GM21360 (cell line): ENCODE measurements around the gene PLD1.
"Not testable (repeated sequence)": the region's sequence is repeated elsewhere in the genome, so short reads cannot be mapped to it uniquely, and the experiment has no call there.

Source experiments
- ATAC-seq: cut with Tn5 transposase; IDR thresholded peaks from one replicate; pipeline ENCODE4 v1.9.1; 2021; ENCODE audit warnings: mild to moderate bottlenecking, moderate library complexity; ENCODE audit not compliant: unreplicated experiment

The PLD1 gene

DNA sequence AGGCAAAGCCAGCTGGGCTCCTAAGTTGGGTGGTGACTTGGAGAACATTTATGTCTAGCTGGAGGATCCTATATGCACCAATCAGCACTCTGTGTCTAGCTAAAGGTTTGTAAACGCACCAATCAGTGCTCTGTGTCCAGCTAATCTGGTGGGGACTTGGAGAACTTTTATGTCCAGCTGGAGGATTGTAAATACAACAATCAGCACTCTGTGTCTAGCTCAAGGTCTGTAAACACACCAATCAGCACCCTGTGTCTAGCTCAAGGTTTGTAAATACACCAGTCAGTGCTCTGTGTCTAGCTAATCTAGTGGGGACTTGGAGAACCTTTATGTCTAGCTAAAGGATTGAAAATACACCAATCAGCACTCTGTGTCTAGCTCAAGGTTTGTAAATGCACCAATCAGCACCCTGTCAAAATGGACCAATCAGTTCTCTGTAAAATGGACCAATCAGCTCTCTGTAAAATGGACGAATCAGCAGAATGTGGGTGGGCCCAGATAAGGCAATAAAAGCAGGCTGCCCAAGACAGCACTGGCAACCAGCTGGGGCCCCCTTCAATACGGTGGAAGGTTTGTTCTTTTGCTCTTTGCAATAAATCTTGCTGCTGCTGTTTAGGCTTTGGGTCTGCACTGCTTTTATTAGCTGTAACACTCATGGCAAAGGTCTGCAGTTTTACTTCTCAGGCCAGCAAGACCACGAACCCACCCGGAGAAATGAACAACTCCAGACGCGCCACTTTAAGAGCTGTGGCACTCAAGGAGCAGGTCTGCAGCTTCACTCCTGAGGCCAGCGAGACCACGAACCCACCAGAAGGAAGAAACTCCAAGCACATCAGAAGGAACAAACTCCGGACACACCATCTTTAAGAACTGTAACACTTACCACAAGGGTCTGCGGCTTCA is 63.7 kb downstream of the PLD1 start:
- ATAC-seq, result not testable (repeated sequence)

DNA sequence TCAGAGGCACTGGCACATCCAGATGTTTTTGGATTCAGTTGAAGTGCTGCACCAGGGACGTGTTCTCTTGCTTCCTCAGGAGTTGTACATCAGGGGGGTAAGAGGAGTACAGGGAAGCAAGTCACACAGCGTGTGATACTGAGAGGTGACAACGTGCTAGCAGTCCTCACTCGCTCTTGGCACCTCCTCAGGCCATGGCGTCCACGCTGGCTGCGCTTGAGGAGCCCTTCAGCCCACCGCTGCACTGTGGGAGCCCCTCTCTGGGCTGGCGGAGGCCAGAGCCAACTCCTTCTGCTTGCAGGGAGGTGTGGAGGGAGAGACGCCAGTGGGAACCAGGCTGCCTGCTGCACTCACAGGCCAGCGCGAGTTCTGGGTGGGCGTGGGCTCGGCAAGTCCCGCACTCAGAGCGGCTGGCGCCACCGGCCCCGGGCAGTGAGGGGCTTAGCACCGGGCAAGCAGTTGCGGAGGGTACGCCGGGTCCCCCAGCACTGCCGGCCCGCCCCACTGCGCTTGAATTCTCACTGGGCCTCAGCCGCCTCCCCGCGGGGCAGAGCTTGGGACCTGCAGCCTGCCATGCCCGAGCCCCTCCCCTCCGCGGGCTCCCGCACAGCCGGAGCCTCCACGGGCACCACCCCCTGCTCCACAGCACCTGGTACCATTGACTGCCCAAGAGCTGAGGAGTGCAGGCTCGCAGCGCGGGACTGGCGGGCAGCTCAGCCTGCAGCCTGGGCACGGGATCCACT is 64.5 kb downstream of the PLD1 start:
- ATAC-seq, result no peak

DNA sequence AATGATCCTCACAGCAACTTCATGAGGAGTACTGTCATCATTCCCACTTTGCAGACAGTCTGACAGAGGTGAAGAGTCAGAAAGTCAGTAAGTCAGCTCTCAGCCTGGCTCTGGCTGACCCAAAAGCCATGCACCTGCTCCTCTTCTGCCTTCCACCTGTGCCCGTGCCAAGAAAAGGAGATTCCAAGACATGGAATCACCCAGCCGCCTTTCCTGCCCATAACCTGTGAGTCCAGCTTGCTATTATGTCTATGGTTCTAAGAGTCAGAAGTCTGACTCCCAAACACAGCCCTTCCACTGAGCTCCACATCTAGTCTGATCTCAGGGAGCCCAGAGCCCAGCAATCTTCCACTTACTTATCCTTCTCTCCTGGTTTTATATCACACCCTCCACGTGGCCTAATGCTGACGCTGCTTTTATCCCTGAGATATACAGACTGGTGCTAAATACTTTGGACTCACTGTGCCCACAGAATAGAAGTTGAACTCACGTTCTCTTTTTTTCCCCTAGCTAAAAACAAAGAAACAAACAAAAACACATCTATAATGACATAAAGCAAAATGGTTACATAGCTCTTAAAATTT is 66.0 kb downstream of the PLD1 start:
- no peak for ATAC-seq

DNA sequence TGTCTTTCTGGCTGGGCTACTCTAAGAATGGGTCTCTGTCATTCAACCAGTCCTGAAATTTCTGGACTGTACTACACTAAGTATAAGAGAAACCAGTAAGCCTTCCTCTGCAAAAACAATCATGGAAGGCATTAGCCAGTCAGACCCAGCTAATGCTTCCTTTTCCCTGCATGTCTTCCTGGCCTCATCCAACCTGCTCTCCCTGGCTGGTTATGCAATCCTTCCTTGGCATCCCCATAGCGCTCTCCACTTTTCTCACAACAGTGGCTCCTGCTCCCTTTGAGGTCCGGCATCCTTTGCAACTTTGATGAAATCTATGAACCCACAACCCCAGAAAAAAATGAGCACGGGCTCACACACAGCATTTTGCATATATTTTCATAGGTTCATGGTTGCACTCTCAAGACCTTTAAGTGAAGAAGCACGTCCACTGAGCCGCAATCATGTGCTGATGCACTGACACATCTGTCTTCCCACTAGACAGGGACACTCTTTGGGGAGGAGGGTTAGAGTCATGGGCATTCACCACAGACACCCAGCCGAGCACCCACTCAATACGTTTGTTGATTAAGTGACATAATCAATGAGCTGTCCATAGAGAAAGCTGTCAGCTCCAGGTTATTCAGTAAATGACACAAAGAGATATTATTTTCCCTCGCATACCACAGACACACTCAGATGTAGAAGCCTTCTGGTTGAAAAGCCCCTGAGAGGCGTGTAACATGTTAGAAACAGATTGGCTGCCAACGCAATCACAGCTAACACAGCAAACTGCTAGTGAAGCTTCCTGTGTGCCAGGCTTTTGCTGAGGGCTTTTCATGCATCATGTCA is 66.7 kb downstream of the PLD1 start:
- no peak for ATAC-seq

DNA sequence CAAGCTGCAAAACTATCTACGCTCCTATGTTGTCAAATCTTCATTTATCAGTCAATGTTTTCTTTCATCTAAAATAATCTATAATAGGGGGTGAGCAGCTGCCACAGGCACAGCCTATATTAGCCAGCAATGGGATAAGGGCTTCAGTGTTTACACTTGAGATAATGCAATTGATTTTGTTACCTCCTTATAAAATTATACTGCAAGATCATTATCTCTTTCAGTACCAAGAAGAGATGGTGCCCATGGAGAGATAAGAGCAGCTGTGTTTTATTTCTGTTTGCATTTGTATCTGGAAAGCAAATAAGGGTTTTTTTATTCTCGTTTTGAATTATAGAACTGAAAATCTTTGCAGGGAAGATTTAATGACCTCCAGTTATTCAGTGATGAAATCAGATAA is 68.9 kb downstream of the PLD1 start:
- no peak for ATAC-seq

DNA sequence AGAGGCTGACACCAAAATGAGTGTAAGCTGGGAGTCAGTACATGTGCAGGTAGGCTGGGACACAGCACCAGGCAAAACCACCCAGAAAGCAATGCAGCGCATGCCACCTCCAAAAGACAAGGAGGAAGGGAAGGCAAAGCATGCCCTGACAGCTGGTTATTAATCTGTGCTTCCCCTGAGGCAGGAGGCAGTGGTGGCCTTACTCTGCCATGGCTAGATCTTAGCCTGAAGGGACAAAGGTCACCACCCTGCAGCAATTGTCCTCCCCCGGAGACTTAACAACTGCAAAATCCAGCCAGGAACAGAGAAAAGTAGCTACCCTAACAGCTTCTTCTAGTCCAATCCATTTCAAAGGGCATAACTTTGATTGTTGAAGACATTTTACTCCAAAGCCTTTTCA is 73.7 kb downstream of the PLD1 start:
- ATAC-seq, result no peak

DNA sequence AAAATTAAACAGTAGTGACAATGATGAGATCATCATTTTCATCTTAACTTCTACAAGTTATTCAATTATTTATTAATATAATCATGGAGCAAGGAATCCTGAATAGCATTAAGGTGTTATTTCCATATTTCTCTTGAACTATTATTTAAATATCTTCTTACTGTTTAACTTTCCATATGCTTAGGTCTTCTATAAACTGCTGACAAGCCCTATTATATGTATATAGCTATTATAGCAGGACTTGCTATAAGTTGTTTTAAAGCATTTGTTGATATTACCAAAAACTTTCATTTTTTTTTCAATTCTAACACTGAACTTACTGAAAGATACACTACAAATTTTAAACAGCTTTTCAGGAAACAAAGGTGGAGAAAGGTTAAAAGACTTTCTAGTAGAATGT is 76.7 kb downstream of the PLD1 start:
- no peak for ATAC-seq

DNA sequence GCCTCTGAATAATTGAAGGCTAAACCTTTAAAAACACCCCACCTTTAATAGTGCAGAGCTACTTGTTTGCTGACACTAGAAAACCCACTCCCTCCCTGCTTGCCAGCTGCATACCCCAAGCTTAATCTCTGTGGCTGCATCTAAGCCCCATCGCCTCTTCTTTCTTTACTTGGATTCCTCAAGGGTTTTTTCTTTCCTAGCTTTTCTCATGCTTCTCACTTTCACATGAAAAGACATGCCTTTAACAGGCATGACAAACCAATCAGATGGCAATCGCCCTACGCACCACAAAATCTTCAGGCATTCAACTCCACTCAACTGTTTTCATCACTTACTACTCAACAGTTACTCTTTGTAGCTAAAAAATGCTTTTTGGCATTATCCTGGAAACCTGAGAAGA is 77.5 kb downstream of the PLD1 start:
- no peak for ATAC-seq

DNA sequence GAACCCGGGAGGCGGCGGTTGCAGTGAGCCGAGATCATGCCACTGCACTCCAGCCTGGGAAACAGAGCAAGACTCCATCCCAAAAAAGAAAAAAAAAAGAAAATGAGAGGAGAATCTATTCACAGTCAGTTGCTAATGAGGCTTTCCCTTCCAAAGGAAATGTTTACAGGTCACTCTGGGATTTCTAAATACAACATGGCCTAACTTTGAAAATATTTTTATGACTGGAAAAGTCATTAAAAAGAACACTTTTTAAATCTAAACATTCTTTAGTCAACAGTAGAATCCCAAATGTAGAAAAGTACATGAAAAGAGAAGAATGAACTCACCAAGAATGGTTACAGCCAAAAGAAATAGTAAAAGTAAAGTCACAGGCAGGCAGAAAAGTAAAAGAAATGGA is 78.6 kb downstream of the PLD1 start:
- ATAC-seq, result no peak

DNA sequence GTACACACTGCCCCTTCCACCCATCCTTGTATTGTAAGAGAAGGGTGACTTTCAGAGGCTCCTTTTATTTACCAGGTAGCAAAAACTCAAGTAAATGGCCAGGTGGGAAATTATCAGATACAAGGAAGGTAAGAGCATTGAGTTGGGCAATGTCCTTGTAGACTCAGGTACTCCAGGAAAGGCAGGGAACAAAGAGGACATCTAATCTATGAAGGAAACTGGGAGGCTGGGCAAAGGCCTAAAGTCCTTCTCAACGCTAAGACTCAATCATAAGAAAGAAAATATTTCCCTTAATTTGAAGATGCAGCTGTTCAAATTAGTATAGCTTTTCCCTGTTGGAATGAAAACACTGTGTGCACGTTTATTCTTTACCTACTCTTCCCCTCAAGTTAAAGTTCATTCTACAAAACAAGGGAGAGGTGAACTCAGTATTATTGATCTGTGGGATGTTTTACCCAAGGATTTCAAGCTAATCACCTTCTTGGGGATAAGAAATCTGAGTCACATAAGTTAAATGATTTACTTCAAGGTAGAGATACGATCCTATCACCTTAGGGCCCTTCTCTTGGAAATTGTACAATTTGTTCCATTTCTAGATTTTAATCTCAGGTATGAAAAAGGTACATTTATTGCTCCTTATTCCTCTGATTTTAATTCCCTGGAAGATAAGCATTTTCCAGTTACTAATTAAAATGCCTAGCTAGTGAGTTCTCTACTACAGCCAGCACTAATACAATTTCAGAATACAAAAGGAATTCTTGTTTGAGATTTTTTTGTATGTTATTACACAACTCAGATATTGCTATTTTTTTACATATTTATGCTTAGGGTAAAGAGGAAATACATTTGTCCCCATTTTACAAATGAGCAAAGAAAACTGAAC is 80.6 kb downstream of the PLD1 start:
- no peak for ATAC-seq

DNA sequence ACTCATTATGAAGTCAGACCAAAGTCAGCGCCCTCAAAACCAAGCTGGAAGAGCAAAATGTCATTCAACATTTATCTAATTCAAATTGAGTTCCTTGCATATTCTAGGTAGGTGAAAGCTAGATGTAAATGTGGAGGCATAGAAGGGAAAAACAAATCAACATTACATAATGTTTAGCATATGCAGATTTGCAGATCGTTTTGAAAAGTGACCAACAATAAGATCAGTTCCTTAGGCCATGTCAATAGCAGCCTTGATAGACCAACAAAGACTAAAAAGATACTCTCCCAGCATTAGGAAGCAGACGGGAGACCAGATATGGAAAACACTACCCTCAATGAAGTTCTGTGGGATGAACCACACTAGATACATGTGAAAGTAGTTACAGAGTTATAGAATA is 83.0 kb downstream of the PLD1 start:
- no peak for ATAC-seq

DNA sequence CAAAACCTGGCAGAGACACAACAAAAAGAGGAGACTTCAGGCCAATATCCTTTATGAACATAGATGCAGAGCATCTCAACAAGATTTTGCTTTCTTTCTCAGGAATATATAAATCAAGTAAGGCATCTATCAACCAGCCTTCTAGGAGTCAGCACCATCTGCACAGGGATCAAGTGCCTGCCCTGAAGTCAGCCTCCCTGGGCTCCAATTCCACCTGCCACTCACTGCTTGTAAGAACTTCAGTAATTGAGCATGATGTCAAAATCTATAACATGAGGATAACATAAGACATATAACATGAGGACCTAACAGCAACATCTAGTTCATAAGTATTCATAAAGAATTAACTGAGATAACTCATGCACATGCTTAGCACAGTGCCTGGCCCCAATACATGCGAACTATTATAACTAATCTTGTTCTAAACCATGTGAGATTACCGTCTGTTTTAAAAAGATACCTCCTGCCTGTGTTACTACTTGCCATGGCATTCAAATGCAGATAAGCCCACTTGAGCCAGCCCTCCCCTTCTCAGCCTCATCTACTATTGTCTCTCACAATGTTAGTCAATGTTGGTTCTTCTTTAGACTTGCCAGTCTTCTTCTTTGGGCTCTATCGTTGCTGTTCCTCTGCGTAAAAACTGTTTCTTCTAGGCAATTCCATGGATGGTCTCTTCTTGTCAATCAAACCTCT is 91.6 kb downstream of the PLD1 start:
- no peak for ATAC-seq

DNA sequence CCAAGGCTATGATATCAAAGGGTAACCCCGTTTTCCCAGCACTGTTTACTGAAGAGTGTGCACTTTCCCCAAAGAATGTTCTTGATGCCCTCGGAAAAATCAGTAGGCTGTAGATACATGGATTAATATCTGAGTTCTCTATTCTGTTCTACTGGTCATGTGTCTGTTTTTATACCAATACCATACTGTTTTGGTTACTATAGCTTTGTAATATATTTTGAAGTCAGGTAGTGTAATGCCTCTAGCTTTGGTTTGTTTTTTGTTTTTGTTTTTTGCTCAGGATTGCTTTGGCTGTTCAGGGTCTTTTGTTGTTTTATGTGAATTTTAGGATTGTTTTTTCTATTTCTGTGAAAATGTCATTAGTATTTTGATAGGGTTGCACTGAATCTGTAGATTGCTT is 95.1 kb downstream of the PLD1 start:
- no peak for ATAC-seq

DNA sequence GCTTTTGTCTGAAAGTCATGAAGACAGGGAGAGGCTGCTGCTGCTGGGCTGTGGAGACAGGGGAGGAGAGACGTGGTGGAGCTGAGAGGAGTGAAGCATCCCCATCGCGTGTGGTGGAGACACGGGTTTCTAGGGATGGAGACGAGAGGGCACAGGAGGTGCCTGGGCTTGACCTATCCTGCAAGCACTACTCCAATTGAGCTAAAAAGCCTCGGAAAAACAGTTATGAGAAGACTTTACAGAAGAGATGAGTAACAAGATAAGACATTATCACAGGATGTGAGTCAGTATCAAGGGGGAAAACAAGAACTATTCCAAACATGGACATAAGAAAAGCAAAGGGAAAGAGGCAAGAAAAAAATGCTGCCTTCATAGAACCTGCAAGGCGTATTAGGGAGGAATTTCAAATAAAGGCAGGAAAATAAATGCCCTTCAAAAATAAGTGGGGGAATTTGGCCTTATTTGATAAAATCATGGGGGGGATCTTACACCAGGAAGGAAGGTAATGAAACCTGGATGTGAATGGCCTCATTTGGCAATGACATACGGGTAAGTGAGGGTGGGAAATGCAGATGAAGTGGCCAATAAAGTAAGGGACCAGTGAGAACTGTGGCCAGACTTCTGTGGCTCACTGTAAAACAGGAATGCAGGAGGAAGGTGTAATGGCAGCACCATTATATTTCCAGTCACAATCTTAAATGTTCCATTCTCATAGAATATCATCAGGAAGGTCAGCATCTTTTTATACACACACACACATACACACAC is 97.9 kb downstream of the PLD1 start:
- ATAC-seq, result no peak

DNA sequence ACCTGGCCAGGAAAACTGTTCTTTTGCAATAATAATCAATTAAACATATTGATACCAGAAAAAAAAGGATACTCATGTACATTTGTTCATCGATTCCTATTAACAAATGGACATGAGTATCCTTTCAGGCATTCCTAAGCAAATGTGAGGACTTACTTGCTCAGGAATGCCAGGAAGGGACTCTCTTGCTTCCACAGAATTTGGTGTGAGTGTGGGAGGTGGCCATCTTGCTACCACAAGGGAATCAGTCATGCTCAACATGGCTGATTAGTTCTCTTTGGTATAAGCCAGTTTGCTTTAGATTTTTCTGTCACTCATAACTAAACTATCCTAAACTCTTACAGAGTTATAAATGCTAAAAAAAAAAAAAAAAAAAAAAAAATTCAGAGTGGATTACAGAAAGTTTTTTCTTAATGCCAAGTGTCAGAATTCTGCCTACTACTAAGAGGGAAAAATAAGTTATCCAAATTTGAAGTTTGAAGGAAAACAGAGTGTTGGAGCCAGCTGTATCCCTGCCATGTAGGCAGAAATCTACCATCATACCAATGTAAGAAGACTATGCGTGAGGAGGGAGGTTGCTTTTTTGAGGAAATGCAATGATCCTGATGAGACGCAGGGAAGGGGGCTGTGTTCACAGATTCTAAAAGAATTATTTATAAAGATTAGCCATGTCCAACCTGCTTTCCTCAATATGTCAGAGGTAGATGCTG is 98.7 kb downstream of the PLD1 start:
- ATAC-seq, result no peak

DNA sequence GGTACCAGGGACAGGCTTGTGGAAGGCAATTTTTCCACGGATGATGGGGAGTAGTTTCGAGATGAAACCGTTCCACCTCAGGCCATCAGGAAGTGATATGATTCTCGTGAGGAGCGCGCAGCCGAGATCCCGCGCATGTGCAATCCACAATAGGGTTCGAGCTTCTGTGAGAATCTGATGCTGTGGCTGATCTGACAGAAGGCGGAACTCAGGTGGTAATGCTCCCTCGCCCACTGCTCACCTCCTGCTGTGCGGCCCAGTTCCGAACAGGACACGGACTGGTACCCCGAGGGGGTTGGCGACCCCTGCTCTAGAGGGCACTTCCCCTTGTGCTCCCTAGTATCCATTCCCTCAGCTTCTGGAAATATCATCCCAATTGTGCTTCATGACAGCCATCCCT is 99.9 kb downstream of the PLD1 start:
- no peak for ATAC-seq

DNA sequence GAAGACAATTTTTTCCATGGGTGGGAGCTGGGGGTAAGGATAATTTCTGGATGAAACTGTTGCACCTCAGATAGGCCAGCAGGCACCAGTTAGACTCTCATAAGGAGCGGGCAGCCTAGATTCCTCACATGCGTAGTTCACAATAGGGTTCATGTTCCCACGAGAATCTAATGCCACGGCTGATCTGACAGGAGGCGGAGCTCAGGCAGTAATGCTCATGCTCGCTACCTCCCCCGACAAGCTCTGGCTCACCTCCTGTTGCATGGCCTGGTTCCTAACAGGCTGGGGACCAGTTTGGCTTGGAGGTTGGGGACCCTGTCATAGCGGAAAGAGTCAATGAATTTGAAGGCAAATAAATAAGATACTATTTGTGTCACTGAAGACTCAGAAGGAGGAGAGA is 105.5 kb downstream of the PLD1 start:
- ATAC-seq, result no peak

DNA sequence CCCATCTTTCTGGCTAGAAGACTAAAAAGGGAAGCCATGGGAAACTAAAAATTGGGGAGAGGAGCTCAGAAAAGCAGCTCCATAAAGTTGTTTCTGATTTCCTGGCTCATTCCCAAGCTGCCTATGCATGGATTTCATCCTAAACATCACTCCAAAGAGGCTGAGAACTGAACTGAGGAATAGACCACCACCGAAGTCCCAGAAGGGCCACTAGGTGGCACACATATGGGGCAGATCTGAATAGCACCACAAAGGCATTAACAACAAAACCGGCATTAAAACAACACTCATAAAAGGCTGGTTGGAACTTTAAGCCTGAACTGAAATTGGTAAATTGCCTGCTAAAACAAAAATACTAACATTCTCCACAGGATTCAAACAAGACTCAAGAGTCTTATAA is 106.3 kb downstream of the PLD1 start:
- no peak for ATAC-seq
